ENCODE measurements around the gene TSEN15. TPM values are rescaled to one million over a fixed set of nuclear protein-coding genes. Genes with fewer than 3 reads are reported as not detected.

TSEN15 gene
- total RNA-seq, 4 donors from 2014 or later: 18.3 to 29.0 (median 20.3) TPM

DNA sequence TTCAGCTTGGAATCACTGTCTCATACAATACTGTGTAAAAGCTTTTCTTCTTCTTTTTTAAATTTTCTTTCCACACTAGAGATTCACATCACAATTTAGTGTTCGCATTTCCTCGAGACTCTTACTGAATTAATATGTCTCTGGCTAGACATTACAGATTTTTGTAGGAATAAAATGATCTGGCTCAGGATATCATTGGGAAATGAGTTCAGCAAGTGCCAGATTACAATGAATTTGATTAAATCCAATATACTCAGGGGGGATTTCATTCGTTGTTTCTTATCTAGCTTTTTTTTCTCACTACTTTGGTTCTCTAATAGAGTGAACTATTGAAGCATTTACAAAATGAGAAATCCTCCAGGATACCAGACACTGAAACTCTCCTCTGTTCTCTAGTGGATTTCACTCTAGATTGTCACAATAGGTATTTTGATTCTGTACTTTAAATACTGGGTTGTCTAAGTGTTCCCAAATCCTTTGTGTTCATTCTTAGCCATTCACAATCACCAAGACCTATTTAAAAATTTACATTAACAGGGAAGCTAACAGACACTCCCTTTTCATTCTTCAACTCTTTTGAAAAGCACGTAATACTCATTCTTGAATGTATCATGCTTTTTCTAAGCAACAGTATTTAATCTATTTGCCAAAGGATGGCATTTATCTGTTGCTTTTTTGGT, 2.8 kb upstream of the TSEN15 start:
- TF ChIP-seq, protein P1, sequence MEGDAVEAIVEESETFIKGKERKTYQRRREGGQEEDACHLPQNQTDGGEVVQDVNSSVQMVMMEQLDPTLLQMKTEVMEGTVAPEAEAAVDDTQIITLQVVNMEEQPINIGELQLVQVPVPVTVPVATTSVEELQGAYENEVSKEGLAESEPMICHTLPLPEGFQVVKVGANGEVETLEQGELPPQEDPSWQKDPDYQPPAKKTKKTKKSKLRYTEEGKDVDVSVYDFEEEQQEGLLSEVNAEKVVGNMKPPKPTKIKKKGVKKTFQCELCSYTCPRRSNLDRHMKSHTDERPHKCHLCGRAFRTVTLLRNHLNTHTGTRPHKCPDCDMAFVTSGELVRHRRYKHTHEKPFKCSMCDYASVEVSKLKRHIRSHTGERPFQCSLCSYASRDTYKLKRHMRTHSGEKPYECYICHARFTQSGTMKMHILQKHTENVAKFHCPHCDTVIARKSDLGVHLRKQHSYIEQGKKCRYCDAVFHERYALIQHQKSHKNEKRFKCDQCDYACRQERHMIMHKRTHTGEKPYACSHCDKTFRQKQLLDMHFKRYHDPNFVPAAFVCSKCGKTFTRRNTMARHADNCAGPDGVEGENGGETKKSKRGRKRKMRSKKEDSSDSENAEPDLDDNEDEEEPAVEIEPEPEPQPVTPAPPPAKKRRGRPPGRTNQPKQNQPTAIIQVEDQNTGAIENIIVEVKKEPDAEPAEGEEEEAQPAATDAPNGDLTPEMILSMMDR (IDR thresholded peaks at IDR 0.05; ENCODE audit: low read depth): no peak

DNA sequence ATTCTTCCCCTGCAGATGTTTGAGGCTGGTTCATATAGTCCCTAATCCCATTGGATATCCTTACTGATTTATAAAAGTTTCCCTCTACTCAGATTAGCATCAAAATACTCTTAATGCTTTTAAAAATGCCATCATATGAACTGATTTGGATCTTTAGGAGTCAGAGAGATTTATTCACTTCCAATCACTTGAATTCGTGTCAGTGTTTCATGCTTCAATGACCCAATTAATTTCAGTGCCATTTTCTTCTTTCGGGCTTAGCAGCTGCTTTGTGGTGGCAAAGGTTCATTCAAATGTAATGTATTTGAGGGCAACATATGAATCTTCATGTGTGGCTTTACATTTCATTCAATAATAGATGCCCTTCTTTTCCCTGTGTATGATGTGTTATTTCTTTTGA, 2.2 kb upstream of the TSEN15 start:
- TF ChIP-seq, protein P1 (IDR thresholded peaks at IDR 0.05; ENCODE audit: low read depth): no peak

DNA sequence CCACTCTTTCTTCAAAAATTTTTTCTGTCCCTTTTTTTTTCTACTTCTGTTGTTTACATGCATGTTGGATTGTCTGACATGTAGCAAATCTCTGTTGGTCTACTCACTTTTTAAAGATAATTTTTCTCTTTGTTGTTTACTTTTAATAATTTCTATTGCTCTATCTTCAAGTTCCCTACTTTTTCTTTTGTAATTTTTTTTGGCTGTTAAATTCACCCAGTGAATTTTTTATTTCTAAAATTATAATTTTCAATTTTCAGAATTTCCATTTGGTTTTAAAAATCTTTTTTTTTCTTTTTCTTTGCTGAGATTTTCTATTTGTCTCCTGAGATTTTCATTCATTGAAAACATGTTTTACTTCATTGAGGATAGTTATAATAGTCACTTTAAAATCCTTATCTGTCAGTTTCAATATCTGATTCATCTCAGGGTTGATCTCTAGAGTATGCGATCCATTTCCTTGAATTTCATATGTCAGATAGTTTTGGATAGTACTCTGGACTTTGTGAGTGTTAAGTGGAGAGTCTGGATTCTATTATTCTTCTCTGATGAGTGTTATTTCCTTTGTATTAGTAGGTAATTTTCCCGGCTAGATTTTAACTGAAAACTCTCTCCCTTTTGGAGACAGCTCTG, 1.6 kb upstream of the TSEN15 start:
- TF ChIP-seq, protein P1 (IDR thresholded peaks at IDR 0.05; ENCODE audit: low read depth): no peak

DNA sequence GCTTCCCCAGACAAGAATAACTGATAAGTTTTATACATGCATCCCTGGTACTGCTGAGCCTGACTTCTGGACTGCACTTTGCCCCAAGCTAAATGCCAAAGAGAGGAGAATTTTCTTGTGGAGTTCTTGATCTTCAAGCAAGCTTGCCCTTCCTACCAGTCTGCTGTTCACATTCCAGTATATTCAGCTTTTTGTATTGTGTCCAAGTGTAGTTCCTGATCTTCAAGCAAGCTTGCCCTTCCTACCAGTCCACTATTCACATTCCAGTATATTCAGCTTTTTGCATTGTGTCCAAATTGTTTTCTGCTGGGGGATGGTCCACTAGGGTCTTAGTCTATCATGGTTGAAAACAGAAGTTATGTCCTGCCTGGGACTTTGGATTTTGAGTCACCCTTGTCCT, 894 bp upstream of the TSEN15 start:
- TF ChIP-seq, protein P1 (IDR thresholded peaks at IDR 0.05; ENCODE audit: low read depth): no peak

DNA sequence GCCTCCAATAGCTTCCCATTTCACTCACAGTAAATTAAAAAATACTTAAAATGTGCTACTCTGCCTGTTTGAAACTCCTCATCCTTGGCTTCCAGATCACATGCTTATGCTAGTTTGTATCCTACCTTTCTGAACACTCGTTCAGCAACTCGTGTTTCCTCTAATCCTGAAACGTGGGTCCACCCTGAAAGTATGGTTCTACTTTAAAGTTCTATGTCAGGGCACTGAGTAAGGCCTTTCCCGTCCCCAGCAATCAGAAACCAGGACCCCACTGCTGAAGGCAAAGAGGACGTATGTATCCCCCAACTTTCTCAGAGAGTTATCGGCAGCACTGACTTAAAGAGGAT, 419 bp upstream of the TSEN15 start:
- TF ChIP-seq, protein P1 (IDR thresholded peaks at IDR 0.05; ENCODE audit: low read depth): no peak

DNA sequence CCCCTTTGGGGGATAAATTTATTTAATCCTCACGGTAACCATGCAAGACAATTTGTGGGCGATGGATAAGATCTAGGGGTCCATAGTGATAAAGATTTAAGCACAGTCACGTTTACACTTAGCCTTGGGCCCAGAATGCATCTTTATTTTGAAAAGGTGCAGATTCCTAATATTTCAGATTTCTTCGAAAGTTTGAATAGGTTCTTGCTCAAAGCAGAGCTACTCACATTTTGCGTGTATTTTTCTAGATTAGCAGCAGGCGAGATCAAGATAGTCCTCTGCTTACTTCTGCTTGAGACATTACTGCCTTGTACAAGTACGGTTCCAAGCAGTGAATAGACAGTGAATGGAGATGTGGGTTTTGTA, 647 bp downstream of the TSEN15 start:
- TF ChIP-seq, protein P1 (IDR thresholded peaks at IDR 0.05; ENCODE audit: low read depth): no peak

DNA sequence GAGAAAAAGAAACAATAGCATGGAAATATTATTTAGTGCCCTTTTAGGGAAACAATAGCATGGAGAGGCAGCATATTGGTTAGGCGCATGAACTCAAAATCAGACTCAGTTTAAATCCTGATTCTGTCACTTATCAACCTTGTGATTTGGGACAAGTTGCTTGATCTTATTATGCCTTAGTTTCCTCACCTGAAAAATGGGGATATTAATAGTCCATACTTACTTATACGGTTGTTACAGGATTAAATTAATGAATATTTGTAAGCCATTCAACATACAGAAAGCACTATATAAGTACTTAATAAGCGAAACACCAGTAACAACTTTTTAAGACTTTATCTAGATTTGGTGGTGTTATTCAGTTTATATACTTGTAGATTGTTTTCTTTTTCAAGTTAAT, 1.2 kb downstream of the TSEN15 start:
- TF ChIP-seq, protein P1 (IDR thresholded peaks at IDR 0.05; ENCODE audit: low read depth): no peak

Measured in subcutaneous adipose tissue (tissue), 4 donors.